HG03103 (cell line): ENCODE measurements around the gene ACTRT1.

Source experiments
- ATAC-seq: cut with Tn5 transposase; IDR thresholded peaks from one replicate; pipeline ENCODE4 v1.9.1; 2021; ENCODE audit warnings: low read depth; ENCODE audit not compliant: unreplicated experiment

ACTRT1 gene

GRCh38 chrX:128052303-128052702 is at the start of gene ACTRT1:
Gene ACTRT1 (minus strand): TSS chrX:128052403. CDS start chrX:128052206, 197 bp downstream.
- no peak for ATAC-seq

- no peak for ATAC-seq
These were observed 26.3 kb upstream of the ACTRT1 start for GRCh38 chrX:128078545-128078944.

GRCh38 chrX:128057421-128057820 is 5.2 kb upstream of the ACTRT1 start:
- ATAC-seq: no peak

DNA sequence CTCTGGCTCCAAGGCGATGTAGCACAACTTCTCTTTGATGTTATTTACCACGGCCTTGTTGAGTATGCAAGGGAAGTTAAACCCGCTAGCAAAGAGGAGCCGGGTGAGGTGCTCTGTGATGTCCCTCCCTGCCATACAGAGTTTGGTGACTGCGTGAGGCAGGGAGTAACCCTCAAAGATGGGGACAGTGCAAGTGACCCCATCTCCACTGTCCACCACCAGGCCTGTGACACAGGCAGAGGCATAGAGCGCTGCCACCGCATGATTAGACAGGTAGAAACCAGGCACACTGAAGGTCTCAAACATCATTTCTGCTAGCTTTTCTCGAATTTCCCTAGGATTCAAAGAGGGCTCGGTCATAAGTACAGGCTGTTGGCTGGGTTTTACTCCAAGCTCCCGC is 677 bp downstream of the ACTRT1 start:
- no peak for ATAC-seq

- no peak for ATAC-seq
These were observed 16.9 kb downstream of the ACTRT1 start for GRCh38 chrX:128035318-128035717.

DNA sequence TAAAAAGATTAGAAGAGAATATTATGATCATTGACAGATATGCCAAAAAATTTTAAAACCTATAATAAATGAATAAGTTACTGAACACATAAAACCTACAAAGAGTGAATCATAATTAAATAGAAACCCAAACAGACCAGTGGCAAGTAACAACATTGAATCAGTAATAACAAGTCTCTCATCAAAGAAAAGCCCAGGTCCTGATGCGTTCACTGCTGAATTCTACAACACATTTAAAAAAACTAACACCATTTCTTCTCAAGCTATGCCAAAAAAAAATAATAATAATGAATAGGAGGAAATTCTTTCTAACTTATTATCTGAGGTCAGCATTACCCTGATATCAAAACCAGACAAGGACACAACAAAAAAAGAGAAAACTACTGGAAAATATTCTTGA is 30.6 kb downstream of the ACTRT1 start:
- ATAC-seq: no peak

GRCh38 chrX:128020701-128021100 is 31.5 kb downstream of the ACTRT1 start:
- ATAC-seq: no peak

DNA sequence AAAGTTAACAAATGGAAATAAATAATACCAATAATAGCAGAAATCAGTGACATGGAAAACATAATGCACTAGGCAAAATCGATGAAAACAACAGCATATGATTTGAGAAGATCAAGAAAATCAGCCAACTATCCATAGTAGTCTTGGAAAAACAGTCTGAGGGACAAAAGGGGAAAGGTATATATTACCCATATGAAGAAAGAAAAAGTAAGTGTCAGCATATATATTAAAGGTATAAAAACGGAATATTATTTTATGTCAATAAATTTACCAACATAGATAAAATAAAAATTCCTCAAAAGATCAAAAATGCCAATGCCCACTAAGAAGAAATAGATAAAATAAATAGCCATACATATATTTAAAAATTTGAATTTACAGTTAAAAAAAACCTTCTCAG is 33.0 kb downstream of the ACTRT1 start:
- no peak for ATAC-seq

GRCh38 chrX:128012015-128012414 is 40.2 kb downstream of the ACTRT1 start:
- no peak for ATAC-seq

GRCh38 chrX:128007882-128008281 is 44.3 kb downstream of the ACTRT1 start:
- no peak for ATAC-seq
